Brain pericyte (primary cell): Measurements from ENCODE around the gene SLC25A13.

Source experiments
- DNase-seq: peaks from one replicate; pipeline ENCODE4 v3.0.0-alpha.2; 2012; ENCODE audit warnings: low read depth, low spot score

SLC25A13 gene

GRCh38 chr7:96322847-96323461 lies 1.1 kb upstream of the SLC25A13 start:
- no peak for DNase-seq

- DNase-seq = no peak
Measured at GRCh38 chr7:96322373-96322695, 436 bp upstream of the SLC25A13 start.

- DNase-seq = peak; percentile 25
Measured at GRCh38 chr7:96321031-96321657, 754 bp downstream of the SLC25A13 start.

DNA sequence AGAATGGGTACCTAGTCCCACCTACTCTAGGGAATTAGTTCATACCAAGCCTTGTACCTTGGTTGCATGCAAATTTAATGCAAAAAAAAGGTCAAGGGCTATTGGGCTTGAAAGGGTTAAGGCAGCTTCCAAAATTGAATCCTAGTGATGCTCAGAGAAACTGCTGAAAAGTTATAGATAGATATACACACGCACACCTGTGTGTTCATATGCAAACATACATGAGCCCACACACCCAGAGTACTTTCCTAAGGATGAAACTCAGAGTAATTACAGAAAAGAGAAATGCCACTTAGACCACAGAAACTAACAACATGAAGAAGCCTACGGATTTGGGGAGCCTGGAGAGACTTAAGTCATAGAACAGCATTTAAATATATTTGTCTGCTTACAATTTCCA lies 1.5 kb downstream of the SLC25A13 start:
- no peak for DNase-seq

GRCh38 chr7:96319439-96319838 lies 2.5 kb downstream of the SLC25A13 start:
- DNase-seq = no peak

GRCh38 chr7:96316949-96317348 lies 4.9 kb downstream of the SLC25A13 start:
- DNase-seq = no peak

GRCh38 chr7:96315125-96315512 lies 6.8 kb downstream of the SLC25A13 start:
- no peak for DNase-seq

GRCh38 chr7:96314402-96315124 lies 7.3 kb downstream of the SLC25A13 start:
- no peak for DNase-seq

DNA sequence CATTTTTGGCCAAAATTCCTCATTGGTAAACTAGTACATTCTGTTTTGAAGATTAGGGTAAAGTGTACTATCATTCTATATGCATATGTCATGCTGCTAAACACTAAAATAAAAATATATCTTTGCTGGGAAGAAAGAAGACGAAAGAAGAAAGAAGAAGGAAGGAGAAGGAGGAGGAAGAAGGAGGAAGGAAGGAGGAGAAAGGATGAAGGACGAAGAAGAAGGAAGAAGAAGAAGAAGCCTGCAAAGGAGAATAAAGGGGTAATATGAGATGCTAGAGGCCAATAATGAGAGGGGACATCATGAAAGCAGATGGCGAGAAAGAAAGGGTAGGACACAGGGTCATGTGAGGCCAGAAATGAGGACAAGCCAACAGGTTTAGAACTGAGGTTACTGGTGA lies 8.0 kb downstream of the SLC25A13 start:
- DNase-seq = no peak

DNA sequence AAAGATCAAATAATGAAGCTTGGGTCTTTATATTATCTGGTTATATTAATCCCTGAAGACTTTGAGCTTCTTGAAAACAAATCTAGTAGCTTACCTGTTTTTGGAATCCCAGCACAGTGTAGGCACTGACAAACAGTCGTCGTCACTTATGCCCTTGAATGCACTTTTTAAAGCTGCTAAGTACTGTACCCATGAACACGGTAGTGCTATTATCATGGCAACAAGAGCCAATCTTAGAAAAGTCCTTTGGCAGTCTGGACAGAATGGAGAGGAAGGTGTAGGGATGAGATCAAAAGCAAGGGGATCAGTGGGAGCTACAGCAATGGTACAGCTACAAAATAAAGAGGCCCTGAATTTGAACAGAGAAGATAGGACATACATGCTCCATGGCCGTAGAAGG lies 9.4 kb downstream of the SLC25A13 start:
- no peak for DNase-seq

GRCh38 chr7:96311967-96312366 lies 9.9 kb downstream of the SLC25A13 start:
- no peak for DNase-seq

- no peak for DNase-seq
Measured at GRCh38 chr7:96310110-96310509, 11.8 kb downstream of the SLC25A13 start.

GRCh38 chr7:96308950-96309263 lies 13.0 kb downstream of the SLC25A13 start:
- DNase-seq = no peak

- no peak for DNase-seq
Measured at GRCh38 chr7:96308253-96308949, 13.5 kb downstream of the SLC25A13 start.

DNA sequence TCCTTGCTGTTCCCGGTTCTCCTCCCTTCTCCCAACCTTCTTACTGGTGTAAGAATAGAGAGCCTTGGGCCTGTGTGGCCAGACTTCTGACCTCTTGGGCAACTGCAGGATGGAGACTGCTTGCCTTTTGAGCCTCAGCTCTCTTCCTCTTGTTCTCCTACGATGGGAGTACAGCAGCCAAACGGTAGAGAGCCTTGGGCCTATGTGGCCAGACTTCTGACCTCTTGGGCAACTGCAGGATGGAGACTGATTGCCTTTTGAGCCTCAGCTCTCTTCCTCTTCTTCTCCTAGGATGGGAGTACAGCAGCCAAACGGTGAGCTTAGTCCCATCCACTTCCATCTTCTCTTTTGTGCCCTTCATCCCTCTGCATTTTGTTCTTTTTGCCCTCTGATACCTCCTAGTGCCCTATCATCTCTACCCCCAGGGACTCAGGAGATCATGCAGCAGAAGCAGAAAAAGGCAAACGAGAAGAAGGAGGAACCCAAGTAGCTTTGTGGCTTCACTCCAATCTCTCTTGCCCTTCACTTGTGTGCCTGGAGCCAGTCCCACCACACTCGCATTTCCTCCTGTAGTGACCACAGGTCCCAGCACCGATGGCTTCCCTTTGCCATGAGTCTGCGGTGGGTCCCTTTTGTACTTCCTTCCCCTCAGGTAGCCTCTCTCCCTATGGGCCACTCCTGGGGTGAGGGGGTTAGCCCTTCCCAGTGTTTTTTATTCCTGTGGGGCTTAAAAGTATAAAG lies 15.3 kb downstream of the SLC25A13 start:
- DNase-seq = no peak

GRCh38 chr7:96305915-96306314 lies 16.0 kb downstream of the SLC25A13 start:
- no peak for DNase-seq

DNA sequence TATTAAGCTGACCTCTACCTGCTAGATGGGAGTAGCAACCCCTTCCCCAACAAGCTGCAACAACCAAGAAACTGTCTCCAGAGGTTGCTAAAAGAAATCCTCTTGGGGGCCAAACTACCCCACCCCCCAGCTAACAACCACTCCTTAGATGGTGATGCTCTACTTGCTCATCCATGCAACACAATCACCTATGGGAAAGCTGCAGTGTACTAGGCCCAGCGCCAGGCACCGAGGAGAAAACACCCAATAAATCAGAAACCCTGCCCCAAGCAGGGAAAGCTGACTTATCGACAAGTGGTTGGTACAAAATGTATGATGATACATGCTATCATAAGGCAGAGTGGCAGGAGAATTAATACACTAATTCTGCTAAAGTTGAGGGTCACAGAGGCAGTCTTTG lies 17.3 kb downstream of the SLC25A13 start:
- DNase-seq = no peak

DNA sequence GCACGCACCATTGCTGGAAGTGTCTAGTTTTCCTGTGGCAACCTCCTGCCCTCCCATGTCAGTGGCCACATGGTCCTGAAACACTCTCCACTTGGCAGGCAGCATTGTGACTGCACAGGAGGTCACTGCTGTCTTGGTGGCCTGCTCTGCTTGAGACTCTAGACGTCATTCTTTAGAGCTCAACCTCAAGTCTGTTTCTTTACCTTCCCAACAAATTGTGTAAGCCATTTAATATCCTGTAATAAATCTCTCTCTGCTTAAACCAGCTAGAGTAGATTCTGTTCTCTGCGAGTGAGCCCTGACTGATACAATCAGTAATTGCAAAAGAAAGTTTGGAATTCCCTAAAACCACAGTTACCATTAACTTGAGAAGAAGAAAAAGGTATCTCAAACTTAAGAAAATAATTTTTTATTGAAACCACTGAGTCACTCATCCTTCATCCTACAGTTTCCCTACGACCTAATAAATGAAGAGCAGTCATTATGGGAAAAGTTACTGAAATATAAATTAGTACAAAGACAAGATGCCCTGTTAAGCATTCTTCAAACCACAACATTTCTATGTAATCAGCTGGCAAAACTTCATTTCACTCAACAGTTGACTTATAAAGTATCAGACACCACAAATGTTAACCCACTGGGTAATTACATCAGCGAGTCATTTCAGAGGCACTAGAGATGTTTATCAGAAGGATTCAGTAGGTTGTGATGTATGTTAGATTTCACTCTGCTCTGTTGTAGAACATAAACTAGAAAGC lies 18.0 kb downstream of the SLC25A13 start:
- no peak for DNase-seq

- no peak for DNase-seq
Measured at GRCh38 chr7:96303105-96303685, 18.7 kb downstream of the SLC25A13 start.

GRCh38 chr7:96300986-96301385 lies 20.9 kb downstream of the SLC25A13 start:
- no peak for DNase-seq

GRCh38 chr7:96300502-96300901 lies 21.4 kb downstream of the SLC25A13 start:
- no peak for DNase-seq
